ENCODE data around the gene MS4A4A.

The MS4A4A gene

DNA sequence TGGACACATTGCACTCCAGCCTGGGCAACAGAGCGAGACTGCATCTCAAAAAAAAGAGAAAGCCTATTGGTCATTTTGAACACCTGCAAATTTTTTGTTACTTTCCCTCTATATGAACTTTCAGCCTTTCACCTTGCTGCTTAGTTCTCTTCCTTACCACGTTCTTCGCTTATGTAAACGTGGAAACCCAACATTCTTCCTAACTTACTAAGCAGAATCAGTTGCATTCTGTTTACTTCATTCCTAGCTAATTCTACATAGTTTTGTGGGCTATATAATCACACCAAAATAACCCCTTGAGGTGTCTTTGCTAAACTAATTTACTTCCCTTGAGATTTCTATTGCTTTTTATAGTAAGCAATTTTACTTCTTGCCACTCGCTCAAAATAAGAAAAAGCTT is 23.2 kb downstream of the MS4A4A start:
- no peak for DNase-seq

- DNase-seq = no peak
These were observed 25.6 kb downstream of the MS4A4A start for GRCh38 chr11:60305906-60306619.

- DNase-seq = no peak
These were observed 27.2 kb downstream of the MS4A4A start for GRCh38 chr11:60307507-60308195.

- DNase-seq = no peak
These were observed 30.0 kb downstream of the MS4A4A start for GRCh38 chr11:60310407-60310998.

DNA sequence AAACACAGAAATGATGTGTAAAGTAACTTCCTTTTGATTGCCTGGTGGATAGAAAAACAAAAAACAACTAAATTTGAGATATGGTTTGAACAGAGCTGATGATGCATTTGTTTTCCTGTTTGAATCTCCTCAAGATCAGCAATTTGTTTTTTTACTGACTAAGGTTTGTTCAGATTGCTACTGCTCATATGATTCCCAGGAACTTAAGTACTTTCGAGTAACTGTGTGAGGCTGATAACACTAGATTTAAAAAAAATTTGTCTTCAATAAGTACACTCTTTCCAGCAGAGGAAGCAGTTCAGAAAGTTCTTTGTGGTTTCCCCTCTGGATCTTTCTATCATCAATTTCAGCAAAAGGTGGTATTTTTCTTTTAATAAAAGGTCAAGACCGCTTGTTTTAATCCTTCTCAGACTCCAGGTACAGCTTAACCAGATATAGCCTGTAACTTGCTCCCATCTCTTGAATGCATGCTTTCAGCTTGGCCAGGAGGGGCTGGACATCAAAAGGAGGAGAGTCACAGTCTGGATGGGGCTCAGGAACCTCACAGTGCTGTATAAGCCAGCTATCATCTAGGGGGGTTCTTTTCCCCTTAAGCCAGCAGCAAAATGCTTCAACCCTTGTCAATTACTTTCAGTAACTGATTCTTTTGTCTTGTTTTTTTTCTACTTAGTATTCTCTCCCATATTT is 34.3 kb downstream of the MS4A4A start:
- no peak for DNase-seq

- DNase-seq = no peak
These were observed 35.4 kb downstream of the MS4A4A start for GRCh38 chr11:60315871-60316270.

DNA sequence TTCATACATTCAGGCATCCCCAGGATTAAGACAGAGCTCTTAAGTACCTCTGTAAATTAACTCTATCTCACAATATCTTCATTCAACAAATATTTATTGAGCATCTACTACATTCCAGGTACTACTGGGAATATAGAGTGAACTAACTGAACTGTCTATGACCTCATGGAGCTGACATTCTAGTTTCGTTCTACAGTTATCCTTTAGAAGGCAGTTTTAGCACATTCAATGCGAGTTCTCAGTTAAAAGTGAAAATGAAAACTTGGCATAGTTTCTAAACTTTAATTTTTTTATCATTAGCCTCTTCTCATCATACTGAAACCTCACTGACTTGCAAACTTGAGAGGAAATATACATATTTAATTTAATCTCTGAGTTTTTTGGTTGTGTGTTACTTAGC is 35.9 kb downstream of the MS4A4A start:
- DNase-seq = no peak

DNA sequence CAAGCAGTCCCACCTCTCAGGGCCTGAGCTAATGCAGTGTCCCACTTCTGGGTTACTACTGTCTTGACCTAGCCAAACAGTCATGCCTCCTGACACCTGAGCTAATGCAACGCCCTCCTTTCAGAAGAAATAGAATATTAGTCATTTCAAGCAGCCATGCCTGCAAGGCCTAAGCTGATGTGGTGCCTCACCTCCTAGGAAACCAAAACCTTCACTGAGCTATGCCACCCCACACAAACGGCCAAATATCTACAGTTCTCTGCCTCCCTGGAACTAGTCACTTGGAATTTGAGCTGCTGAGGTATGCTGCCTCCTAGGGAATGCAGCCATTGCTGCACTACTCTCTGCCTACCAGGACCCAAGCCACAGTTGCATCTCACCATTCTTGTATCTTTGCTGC is 38.3 kb downstream of the MS4A4A start:
- no peak for DNase-seq

GRCh38 chr11:60321051-60321450 is 40.6 kb downstream of the MS4A4A start:
- no peak for DNase-seq

- no peak for DNase-seq
These were observed 46.5 kb downstream of the MS4A4A start, which contains the start of gene MS4A6E for GRCh38 chr11:60326955-60327354. Gene MS4A6E, plus strand, starts transcription at chr11:60327255. Its CDS starts 7,641 bp downstream, at chr11:60334896.

GRCh38 chr11:60328460-60328859 is 48.0 kb downstream of the MS4A4A start:
- DNase-seq = no peak

DNA sequence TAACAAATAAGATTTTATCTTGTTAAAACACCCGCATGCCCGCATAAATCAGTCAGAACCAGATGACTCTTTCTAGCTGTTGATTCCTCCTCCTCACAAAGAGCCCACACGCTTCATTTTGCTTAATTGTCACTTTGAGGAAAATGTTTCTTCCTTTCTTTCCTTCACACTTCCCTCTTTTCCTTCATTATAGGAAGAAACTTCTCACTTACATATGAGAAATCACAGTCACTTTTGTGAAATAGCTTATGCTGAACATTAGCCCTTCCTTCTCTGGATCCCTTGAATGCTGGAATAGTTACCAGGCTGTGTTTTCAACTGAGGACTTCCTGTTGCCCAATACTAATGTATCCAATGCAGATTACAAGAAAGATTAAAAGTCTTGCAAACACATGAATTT is 52.4 kb downstream of the MS4A4A start:
- DNase-seq = no peak

DNA sequence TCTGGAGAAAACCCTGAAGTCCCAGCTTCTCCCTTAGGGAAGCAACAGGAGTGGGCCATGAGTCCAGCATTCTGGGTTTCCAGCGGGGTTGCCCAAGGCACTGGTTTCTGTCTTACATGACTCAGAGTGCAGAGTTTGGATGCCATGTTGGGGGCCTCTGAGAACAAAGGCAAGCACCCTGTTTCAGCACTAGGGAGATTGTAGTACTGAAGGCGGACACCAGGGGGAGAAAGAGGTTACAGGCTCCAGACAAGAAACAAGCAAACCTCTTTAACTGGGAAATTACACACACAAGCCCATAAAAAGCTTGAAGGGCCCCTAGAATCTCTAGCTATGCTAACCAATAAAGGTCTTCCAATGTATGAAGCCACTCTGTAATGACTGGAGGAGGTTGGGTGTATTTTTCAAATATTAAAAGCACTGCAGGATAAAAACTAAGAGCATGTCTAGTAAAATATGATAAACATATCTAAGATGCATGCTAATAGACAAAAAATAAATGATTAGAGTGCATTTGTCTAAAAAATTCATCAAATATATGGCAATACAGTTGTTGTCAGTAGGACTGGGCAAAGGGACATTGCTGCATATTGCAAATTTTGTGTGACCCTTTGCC is 53.6 kb downstream of the MS4A4A start:
- DNase-seq = no peak

GRCh38 chr11:60336767-60337391 is 56.4 kb downstream of the MS4A4A start:
- no peak for DNase-seq

- DNase-seq = no peak
These were observed 57.6 kb downstream of the MS4A4A start for GRCh38 chr11:60338053-60338452.

DNA sequence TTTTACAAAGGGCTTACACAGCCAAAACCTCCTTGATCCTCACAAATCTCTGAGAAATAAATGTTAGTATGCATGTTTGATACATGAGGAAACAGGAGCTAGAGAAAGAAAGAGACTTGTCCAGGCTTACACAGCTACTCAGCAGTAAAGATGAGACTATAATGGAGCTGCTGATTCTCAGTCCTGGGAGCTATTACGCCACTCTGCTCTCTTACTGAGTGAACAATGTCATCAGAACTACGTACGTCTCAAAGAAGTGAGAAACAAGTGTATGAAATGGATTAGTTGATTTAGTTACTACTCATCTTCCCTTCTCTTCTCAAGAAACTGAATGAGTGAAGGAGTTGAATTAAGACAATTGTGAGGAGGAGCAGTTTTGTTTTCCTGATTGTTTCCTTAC is 58.9 kb downstream of the MS4A4A start:
- DNase-seq = no peak

- no peak for DNase-seq
These were observed 62.7 kb downstream of the MS4A4A start for GRCh38 chr11:60343094-60343704.

GRCh38 chr11:60344146-60344545 is 63.7 kb downstream of the MS4A4A start:
- no peak for DNase-seq

DNA sequence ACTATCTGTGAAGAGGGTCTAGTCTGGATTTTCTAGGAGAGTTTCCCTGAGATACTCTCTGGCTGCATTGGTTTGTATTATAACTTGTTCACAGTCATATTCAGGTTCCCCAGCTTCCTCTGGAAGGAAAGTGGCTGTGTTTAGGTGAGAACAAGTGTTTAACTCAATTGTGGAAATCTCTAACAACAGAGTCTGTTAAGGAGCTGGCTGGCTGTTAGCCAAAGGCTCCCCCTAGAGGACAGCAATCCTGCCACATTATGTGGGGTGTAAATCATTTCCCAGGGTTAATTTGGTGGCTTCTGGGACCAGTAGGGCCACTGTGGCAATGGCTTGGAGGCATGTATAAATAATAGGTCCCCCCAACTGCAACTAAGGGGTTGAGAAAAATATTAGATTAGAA is 65.0 kb downstream of the MS4A4A start:
- no peak for DNase-seq

GRCh38 chr11:60347084-60347797 is 66.8 kb downstream of the MS4A4A start:
- DNase-seq = no peak

GRCh38 chr11:60348116-60348515 is 67.7 kb downstream of the MS4A4A start:
- DNase-seq = no peak

DNA sequence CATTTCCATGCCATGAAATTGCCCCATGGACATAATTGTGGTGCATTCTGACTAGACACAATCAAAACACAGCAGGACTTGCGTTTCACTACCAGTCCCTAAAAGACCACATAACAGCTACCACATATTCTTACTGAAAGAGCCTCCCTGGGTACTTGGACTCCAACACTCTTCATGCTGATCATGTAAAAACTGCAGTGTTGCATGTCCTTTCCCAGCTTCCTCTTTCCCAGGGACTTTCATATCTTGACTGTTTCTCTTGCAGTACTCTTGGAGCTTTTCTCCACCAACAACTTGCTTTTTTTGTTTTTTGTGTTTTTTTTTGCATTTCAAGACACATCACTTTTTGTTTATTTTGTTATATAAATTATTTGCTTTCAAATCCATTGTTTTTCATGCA is 69.5 kb downstream of the MS4A4A start:
- no peak for DNase-seq

Measured in NCI-H774 (cell line).